Measurements from ENCODE around the gene KRT5.

KRT5 gene

DNA sequence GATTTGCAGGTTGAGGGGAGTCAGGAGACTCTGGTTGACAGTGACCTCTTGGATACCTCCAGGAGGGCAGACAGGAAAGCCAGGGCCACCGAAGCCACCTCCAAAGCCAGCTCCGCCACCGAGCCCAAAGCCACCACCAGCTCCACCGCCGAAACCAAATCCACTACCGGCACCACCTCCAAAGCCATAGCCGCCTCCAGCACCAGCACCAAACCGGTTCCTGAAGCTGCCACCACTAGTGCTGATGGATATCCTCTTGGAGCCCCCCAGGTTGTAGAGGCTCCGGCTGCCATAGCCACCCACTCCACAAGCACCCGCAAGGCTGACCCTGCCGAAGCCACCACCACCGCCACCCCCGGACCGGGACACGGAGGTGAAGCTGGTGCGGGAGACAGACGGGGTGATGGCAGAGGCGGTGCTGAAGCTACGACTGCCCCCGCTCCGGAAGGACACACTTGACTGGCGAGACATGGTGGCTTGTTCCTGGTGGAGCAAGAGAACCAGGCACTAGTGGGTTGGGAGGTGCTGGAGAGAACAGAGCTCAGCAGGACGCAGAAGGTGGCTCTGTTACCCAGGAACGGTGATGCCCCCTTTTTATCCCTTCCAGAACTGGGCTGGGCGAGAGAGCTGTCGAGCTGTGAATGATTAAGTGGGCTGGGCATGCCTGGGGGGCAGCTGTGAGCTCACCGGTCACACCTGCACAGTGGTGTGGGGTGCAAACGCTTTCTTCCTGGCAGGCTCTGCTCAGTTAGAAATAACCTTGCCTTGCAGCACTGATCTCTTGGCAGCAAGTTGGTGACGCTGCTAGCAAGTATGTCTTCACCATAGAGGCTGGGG lies at the start of gene KRT5:
Gene KRT5, minus strand, starts transcription at position 569 of the 837 bp plus-strand sequence. Its CDS starts 98 bp downstream, at position 471.
- DNase-seq = no peak

DNA sequence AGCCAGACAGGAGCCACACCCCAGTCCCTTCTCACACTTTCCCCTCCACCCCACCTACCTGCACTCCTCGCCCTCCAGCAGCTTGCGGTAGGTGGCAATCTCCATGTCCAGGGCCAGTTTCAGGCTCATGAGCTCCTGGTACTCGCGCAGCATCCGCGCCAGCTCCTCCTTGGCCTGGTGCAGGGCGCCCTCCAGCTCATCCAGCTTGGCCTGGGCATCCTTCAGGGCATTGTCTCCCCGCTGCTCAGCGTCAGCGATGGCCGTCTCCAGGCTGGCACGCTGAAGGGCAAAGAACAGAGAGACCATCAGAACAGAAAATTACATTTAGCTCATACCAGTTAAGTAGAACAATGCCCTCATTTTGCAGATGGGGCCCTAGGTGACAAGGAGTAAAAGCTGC lies 47.9 kb upstream of the KRT5 start:
- no peak for DNase-seq

DNA sequence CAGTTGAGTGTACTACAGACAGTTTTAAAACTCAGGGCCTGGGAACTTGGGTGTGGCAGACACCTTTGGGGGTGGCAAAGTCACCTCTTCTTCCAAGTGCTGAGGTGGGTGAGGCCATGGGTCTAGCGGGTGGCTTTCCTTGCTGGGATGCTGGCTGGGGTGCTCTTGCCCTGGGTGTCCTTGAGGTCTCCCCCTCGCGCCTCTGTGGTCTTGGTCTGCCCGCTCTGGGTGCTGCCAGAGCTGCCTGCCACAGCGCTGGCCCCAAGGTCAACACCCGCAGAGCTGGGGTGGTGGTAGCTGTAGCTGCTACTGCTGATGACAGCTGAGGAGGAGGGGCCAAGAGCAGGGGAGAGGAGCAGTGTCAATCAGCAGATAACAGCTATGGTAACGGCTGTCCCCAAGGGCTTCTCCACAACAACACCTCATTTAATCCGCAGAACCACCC lies 46.7 kb upstream of the KRT5 start:
- no peak for DNase-seq

DNA sequence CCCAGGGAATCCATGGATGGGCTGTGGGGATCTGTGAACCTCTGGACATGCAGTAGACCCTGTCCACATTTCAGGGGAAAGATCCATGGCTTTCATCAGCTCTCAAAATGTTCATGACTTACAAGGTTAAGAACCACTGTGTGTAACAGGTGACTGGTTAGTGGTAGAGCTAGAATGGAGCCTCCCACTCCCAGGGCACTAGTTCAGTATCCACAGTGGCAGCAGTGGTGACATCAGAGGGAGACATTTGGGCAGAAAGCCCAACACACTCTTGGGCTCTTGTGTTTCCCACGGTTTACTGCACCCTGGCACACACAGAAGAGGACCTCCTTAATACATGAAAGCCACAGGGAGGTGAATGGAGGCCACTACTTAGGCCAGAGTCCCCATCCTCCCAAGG lies 44.4 kb upstream of the KRT5 start:
- no peak for DNase-seq

DNA sequence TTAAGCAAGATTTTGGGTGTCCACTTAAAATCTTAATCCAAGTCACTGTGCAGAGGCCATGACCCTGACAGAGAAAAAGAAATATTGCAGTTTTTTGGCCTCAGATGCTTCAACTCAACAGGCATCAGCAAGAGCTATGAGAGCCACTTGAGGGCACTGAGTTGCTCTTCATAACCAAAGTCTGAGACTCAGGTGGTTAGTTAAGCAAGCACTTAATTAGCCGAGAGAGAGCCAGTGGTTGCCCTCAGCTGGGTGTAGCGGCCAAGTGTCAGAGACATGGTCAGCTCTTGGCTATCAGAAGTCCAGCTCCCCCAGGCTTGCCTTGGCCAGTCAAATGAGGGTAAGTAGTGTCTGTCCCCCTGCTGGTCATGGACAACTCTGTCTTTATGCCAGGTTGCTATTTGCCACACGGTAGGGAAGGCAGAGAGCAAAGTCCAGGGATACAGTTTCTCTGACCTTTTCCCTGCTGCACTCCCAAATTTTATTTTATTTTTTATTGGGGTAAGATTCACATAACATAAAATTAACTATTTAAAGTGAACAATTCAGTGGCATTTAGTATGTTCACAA lies 41.8 kb upstream of the KRT5 start:
- DNase-seq = no peak

DNA sequence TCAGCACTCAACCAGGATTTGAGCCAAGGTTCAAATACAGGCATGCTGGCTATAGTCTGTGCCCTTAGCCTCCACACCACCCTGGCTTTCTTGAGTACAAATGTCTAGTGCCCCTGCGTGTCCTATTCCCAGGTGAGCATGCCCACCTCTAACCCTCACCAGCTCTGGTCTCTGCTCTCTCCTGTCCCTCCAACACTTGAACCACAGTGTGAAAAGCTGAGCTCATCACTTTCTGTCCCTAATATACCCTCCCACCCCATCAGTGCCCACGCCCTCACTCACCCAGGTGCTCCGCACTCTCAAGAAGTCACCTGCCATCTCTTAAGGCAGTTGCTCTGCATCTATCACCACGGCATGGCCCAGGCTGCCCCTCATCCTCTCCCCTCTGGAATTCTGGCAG lies 39.8 kb upstream of the KRT5 start:
- DNase-seq = no peak

DNA sequence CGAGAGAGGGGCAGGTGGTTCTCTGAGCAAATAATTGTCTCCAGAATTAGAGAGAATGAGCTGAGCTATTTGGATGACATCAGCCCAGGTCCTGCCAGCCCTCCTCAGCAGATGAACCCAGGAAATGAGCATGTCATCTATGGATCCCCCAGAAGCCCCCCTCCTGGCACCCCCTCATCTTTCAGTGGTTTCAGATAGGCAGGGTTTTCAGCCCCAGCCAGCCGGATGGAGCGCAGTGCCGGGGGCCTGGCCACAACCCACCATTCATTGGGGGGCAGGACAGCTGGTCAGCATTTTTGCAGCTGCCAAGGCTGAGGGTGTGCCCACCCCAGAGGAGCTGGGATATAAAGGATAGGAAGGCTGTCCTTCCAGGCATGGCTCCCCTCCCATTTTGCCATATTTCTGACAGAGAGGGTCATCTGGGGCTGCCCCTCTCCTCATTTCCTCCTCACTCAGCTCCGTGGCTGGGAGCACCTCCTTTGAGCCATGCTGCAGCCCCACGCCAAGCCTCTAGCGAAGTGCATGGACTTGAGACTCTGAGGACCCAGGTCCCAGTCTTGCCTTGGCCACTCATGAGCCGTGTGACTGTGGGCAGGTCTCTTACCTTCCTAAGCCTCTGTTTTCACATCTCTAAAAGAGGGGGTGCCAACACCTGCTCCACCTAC lies 38.7 kb upstream of the KRT5 start:
- no peak for DNase-seq

DNA sequence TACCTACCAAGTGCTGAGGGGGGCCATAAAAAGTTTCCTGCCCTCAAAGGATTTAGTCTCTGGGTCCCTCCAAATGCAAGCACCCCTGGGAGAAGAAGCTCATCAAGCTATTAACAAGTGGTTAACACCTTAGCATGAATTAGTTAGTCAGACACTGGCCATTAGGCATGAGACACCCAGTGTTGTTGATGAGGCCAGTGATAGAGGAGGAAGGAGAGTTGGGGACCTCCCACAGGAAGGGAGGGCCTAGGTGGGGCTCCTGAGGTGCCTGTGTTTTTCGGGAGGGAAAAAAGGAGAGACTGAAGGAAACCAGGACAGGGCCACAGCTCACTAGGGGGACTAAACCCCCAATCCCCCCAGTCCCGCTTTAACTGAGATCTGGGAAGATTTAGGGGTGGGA lies 37.3 kb upstream of the KRT5 start:
- DNase-seq = no peak

DNA sequence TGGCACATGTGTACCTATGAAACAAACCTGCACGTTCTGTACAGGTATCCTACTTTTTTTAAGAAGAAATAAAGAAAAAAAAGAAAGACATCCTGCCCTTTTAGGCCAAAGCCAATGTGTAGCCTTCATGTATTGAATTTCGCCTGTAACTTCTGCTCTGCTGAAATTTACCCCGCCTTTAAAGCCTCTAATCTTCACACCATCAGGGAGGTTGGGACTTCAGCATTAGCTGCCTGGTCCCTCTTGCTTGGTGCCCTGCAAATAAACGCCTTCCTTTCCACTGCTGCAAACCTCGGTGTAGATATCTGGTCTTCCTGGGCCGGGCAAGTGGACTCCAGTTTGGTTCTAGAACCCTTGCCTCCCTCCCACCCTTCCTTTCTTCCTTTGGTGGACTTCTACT lies 35.4 kb upstream of the KRT5 start:
- DNase-seq = no peak

DNA sequence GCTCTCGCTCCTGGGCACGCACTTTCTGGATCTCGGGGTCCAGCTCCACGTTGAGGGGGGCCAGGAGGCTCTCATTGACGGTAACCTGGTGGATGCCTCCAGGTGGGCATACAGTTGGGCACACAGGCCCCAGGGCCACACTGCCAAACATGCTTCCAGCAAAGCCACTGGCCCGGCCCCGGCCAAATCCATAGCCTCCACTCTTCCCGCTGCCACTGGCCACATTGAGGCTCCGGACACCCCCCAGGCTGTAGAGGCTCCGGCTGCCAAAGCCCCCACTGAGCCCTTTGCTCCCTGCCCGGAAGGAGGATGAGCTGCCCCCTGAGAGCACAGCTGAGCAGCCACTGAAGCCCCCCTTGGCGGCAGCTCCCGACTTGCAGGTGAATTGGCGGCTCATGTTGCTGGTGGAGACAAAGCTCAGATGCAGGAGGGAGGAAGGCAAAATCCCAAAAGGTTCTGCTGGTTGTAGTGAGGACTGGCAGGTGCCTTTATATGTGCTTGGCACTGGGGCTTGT lies 32.5 kb upstream of the KRT5 start, which contains the start of gene KRT71:
Gene KRT71, minus strand, starts transcription at position 465 of the 515 bp plus-strand sequence. Its CDS starts 68 bp downstream, at position 397.
- no peak for DNase-seq

DNA sequence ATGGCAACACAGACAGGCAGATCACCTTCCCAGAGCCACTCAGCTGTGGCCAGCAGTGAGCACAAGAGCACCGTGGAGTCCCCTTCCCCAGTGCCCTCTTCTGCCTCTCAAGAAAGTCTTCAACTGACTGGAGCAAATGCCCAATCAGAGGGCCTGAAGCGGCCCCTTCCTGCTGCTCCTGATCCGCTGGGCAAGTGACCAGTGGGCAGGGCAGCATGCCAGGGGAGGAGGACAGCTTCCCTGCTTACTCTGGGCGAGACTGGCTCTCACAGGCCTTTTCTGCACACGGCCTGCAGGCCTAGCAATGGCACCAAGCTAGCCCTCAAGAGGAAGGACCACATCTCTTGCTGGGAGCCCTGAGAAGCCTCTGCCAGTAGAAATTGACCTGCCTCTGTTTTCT lies 31.9 kb upstream of the KRT5 start:
- no peak for DNase-seq

DNA sequence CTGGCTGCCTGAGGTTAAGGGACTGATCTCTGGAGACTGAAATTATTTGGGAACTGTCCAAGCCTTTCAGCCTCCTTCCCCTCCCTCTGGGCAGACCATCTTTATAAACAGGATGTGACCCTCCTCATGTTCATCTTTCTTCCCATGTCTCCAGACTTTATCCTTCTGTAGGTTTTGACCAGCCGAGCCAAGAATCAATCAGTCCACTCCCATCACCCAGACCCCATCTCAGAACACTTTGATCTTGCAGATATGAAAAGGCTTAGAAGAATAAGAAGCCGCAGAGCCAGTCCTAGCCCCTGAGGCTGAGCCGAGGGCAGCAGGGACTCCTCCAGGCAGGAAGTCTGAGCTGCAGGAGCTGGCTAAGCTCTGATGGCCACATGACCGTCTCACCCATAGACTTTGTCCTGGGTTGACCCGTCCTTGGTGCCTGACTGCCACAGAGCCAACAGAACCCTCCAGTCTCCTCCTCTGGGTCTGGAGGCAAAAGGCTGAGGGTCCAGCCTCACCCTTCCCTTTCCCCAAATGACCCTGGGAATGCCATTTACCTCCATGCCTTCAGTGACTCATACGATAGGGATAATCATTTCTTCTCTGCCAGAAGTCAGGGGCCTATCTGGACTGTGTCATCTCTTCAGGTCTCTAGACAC lies 31.1 kb upstream of the KRT5 start:
- DNase-seq = no peak

DNA sequence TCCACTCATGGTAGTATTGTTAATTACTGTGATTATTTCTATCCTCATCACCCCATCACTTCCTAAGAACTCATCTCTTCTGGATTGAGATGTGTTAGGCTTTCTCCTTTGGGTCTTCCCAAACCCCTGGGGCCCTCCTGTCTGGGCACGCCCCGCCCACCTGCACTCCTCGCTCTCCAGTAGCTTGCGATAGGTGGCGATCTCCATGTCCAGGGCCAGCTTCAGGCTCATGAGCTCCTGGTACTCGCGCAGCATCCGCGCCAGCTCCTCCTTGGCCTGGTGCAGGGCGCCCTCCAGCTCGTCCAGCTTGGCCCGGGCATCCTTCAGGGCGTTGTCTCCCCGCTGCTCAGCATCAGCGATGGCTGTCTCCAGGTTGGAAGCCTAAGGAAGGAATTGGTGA lies 25.9 kb upstream of the KRT5 start:
- DNase-seq = no peak

DNA sequence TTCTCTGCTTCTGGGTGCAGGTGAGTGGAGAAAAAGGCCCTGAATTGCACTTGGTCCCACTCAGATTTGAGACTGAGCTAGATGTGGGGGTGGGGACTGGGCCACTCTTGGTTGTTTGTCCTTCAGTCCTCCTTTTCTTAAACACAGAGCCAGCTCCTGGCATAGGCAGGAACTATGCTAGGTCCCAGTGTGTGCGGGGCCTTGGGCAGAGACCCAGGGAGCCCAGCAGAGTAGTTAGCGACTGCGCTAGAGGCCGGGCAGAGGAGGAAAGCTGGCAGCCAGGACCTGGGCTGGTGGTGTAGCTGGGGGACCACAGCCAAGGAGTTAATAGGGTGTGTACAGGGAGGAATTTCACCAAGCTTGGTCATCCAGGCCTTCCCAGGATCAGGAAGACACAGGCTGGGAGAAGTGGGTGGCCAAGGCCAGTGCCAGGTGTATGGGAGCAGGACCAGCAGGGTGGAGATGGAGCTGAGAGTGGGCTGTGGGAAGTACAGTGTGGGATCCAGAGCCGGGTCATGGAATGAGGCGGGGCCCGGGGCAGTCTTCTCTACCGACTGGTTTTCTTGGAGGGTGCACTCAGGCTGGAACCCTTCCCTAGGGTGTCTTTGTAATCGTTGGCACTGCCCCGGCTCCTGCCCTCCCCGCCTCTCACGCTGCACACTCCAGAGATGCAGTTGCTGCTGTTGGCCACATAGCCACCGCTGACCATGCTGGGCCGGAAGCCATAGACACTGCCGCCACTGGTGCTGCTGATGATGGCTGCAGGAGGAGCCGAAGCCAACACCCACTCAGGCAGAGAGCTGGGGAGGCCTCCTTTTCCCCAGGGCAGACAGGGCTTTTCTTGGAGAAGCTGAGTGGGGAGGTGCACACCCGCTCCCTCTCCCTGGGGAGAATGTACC lies 24.0 kb upstream of the KRT5 start:
- DNase-seq = no peak

DNA sequence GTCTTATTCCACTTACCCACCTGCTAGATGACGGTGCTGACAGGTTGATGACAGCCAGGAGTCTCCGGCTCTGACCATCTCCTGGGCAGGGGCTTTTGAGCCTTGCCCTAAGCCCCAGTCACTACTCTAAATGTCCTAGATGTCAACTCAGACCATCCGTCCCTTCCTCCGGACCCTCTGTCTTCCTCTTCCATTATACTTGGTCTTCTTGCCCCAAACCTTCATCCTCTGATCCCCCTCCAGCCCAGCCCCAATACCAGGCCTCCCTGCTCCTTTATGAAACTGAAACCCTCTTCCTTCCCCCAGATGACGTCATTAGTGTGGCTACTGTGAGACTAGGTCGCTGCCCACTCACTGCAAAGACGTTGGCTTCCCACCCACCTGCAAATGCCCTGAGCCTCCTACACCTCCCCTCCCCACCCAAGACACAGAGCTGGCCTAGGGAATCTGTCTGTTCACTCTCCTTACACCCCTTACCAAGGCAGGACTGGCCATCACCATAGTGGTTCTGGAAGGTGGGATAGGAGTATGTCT lies 22.7 kb upstream of the KRT5 start:
- no peak for DNase-seq

DNA sequence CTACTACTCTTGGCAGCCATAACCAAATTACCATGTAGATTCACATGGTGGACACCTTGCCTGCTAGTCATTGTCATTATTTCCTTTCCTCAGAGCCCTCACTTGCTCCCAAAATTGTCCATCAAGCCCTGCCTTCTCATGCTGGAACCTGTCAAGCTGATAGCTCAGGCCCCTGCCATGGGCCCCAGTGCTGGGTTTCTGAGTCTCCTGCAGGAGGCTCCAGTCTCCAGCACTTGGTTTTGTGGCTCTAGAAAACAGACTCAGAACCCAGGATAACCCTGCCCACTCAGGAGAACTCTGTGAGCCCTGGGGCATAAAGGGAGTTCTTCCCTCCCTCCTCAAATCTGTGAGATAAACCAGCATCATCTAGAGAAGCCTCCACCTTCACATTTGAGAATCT lies 22.0 kb upstream of the KRT5 start:
- DNase-seq = no peak

DNA sequence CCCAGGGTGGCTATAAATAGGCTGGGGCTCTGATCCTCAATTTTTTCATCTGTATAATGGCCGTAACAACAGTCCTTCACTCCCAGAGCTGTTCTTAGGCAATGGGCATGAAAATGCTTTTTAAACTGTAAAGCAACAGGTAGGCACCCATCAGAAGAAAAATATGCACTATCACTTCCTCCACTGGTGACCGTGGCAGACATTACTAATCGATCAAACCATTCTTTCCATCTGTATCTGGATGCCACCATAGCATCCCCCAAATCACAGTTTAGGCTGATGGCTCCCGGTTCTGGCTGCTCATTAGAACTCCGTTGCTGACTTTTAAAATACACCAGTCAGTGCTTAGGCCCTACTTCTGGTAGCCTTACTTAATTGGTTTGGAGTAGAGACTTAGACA lies 21.5 kb upstream of the KRT5 start:
- DNase-seq = no peak

DNA sequence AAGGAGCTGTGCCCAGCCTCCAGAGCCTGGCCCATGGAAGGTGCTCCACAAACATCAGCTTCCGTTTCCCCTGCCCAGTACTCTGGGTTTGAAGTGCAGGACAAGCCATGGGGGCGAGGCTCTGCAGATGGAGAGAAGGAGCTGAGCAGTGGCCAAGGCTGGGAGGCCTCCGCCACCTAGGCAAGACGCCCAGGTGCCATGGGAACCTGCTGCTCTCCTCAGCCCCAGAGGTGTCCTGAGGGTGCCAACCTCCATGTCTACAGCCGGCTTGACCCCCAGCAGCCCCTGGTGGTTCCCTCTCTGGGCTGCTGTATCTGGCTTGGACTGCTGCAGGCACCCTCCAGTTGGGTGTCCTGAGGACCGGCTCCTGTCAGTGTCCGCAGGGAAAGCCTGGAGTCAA lies 20.3 kb upstream of the KRT5 start:
- no peak for DNase-seq

DNA sequence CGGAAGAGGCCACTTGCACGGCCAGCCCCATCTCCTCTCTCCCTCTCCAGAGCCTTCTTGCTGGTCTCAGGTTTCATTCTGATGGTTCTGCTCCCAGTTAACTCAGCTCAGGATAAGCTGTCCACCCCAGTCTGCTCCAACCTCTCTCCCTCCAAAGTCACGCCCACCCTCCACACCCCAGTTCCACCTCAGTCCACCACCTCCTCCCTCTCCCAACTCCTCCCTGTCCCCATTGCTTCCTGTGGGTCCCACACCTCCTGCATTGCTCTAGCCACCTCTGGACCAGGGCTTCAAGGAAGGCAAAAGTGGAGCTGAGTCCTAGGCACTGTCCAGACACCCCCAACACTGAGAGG lies 19.6 kb upstream of the KRT5 start:
- no peak for DNase-seq

DNA sequence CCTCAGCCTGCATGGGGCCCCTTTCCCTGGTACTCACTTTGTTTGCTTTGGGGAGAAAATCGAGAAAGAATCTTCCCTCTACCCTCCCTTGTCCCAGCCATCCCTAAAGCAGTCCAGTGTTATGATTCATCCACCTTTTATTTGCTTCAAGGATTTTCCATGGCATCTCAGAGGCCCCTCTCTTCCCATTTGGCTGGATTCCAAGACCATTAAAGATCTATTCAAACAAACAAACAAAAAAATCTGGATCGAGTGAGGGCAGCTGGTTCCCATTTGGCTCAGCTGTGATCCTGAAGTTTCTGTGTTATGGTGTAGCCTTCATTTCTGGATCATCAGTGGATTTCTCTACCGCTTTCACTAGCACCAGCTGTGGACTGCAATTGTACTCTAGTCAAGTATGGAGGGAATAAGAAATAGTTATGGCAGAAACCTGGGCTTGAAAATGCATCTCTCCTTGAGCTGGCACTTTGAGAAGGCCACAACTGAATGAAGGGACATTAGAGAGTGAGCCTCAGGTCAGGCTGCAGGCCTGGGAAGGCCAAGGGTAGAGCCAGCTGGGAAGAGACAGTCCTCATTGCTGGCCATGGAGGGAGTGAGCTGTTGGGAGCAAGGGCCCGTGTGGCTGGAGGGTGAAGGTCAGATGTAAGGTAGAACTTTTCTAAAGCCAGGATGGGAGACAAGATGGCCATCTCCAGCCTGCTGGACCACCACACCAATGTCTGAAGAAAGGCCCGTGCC lies 19.1 kb upstream of the KRT5 start:
- no peak for DNase-seq

DNA sequence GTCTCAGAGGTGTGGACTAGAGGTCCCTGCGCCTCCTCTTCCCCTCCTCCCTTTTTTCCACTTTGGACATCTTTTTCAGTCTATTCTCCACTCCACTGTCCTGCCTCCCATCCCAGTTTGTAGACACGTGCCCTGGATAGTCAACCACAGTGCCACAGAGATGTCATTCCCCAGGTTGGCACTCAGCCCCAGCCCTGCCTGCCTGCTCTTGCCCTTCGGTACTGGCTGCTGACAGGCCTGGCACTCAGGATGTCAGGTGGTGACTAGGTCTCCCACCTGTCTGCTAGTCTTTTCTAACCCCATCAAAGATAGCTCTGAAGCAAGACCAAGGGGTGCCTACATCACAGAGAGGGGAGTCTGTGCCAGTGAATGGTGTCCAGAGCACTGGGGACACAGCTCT lies 16.9 kb upstream of the KRT5 start:
- DNase-seq = no peak

Data from Kasumi-1 (cell line).